Astrocyte of the cerebellum (primary cell): ENCODE results near the gene APP.

Source experiments
- DNase-seq: peaks from one replicate; pipeline ENCODE4 v3.0.0-alpha.2; 2011; ENCODE audit warnings: low read depth
- H3K4me3 ChIP-seq: 2 replicates; pipeline ENCODE4 v1.5.1; 2011; ENCODE audit warnings: mild to moderate bottlenecking, low read depth, low read length, moderate library complexity
- in situ Hi-C: cut with HindIII; loops from 2 replicates; pipeline ENCODE4 v1.10.0; 2017; ENCODE audit warnings: low sequenced_read_pairs
- TF ChIP-seq, protein P1 (sequence below): IDR thresholded peaks from 2 replicates; pipeline ENCODE4 v1.5.1; 2012; ENCODE audit warnings: low read length, low read depth, moderate library complexity, mild to moderate bottlenecking; ENCODE audit errors: missing control alignments

Gene APP

DNA sequence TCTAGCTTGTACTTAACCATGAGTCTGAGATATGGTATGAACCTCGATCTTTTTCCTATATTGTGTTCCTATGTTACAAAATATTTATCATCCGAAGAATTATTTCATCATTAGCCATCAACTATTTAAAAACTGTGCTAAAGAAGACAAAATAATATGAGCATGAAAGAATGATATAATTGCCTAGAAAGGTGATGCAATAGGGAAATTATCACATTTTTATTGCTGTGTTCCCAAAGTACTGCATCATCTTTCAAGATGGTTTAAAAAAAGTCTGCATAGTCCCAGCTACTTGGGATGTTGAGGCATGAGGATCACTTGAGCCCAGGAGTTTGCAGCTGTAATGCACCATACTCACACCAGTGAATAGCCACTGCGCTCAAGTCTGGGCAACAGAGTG lies 126.7 kb downstream of the APP start:
- TF ChIP-seq, protein P1, sequence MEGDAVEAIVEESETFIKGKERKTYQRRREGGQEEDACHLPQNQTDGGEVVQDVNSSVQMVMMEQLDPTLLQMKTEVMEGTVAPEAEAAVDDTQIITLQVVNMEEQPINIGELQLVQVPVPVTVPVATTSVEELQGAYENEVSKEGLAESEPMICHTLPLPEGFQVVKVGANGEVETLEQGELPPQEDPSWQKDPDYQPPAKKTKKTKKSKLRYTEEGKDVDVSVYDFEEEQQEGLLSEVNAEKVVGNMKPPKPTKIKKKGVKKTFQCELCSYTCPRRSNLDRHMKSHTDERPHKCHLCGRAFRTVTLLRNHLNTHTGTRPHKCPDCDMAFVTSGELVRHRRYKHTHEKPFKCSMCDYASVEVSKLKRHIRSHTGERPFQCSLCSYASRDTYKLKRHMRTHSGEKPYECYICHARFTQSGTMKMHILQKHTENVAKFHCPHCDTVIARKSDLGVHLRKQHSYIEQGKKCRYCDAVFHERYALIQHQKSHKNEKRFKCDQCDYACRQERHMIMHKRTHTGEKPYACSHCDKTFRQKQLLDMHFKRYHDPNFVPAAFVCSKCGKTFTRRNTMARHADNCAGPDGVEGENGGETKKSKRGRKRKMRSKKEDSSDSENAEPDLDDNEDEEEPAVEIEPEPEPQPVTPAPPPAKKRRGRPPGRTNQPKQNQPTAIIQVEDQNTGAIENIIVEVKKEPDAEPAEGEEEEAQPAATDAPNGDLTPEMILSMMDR: no peak
- in situ Hi-C loops: loop anchor here (10.0 kb wide), 1 partner anchor 149 kb away; no protein-coding TSS in a partner anchor
- no peak overlapping the region for H3K4me3 ChIP-seq
- no peak for DNase-seq

GRCh38 chr21:26042181-26042876 lies 128.2 kb downstream of the APP start:
- in situ Hi-C loops: loop anchor here (10.0 kb wide), 1 partner anchor 148 kb away; no protein-coding TSS in a partner anchor
- H3K4me3 ChIP-seq: no peak overlapping the region

GRCh38 chr21:26041431-26042180 lies 129.0 kb downstream of the APP start:
- H3K4me3 ChIP-seq: no peak overlapping the region
- TF ChIP-seq, protein P1: no peak
- DNase-seq: no peak
- in situ Hi-C loops: loop anchor here (10.0 kb wide), 1 partner anchor 147 kb away; no protein-coding TSS in a partner anchor

More at GRCh38 chr21:26042181-26042876, 128.2 kb downstream of the APP start:
- no peak for DNase-seq
- TF ChIP-seq, protein P1: no peak

DNA sequence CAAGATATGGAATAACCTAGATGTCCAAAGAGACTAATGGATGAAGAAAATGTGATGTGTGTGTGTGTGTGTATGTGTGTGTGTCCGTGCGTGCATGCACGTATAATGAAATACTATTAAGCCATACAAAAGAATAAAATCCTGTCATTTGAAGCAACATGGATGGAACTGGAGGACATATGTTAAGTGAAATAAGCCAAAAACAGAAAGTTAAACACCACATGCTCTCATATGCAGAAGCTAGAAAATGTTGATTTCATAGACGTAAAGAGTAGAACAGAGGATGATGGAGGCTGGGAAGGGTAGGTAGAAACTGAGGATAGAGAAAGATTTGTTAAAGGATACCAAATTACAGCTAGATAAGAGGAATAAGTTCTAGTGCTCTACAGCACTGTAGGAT lies 133.7 kb downstream of the APP start:
- in situ Hi-C loops: no loop called here
- H3K4me3 ChIP-seq: no peak overlapping the region
- TF ChIP-seq, protein P1: no peak
- DNase-seq: no peak

DNA sequence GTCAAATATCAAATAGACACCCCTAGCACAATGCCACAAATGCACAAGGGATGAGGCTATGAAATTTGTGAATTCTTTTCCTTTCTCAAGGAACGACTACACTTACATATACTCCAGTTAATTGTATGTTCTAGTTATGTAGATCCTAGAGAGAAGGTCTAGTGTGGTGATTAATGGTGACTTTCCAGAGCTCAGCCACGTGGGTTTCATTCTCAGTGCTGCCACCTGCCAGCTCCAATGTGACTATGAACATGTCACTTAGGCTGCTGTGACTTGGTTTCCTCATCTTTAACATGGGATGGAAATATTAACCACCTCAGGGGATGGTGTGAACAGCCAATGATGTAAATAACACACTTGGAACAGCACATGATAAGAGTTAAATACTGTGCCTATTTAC lies 138.3 kb downstream of the APP start:
- TF ChIP-seq, protein P1: no peak
- no peak for DNase-seq
- in situ Hi-C loops: no loop called here
- no peak overlapping the region for H3K4me3 ChIP-seq

- TF ChIP-seq, protein P1: no peak
- no peak overlapping the region for H3K4me3 ChIP-seq
- in situ Hi-C loops: no loop called here
- DNase-seq: no peak
These were observed 142.4 kb downstream of the APP start for GRCh38 chr21:26028183-26028582.
